ENCODE data around the gene NDUFAF8.

NDUFAF8 gene

DNA sequence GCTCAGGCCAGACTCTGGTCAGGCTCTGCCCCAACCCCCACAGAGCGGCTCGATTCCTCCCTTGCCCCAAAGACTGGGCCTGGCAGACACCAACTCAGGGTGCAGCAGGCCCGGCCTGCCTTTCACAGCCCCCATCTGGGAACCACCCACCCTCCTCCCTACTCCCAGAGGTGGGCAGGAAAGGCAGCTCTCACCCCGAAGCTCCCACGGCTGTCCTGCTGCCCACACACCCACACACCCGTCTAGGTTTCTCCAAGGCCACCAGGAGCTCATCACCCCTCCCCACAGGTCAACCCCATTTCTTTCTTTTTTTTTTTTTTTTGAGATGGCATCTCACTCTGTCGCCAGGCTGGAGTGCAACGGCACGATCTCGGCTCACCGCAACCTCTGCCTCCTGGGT, 20.1 kb upstream of the NDUFAF8 start:
- no peak overlapping the region for H3K4me3 ChIP-seq (ENCODE audit: low read depth, low read length)
- TF ChIP-seq, protein P1, sequence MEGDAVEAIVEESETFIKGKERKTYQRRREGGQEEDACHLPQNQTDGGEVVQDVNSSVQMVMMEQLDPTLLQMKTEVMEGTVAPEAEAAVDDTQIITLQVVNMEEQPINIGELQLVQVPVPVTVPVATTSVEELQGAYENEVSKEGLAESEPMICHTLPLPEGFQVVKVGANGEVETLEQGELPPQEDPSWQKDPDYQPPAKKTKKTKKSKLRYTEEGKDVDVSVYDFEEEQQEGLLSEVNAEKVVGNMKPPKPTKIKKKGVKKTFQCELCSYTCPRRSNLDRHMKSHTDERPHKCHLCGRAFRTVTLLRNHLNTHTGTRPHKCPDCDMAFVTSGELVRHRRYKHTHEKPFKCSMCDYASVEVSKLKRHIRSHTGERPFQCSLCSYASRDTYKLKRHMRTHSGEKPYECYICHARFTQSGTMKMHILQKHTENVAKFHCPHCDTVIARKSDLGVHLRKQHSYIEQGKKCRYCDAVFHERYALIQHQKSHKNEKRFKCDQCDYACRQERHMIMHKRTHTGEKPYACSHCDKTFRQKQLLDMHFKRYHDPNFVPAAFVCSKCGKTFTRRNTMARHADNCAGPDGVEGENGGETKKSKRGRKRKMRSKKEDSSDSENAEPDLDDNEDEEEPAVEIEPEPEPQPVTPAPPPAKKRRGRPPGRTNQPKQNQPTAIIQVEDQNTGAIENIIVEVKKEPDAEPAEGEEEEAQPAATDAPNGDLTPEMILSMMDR (IDR thresholded peaks at IDR 0.05; ENCODE audit: borderline replicate concordance, insufficient read depth, low read depth, low read length): no peak

DNA sequence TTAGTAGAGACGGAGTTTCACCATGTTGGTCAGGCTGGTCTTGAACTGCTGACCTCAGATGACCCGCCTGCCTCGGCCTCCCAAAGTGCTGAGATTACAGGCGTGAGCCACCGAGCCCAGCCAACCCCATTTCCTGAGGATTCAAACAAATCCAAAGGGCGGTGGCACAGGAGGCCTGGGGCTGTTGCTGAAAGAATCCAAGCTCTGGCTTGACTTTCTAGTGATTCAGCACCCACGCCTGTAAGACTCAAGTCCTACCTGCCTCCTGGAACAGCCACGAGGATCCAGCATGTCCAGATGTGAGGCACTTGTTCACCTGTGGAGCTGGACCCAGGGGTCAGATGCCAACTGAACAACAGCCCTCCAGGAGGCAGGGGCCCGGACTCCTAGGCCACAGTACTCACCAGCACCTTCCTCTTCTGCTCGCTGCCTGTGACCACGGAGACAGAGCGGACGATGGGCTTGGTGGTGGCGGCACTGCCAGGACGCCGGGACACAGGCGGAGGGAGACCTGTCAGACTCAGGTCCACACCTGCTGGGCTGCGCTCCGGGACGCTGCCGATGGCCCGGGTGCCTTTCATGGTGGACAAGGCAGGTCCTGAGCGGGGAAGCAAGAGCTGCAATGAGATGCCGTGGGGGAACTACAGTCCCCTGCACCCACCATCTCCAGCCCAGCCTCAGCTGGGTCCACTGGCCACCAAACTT, 19.5 kb upstream of the NDUFAF8 start:
- no peak overlapping the region for H3K4me3 ChIP-seq (ENCODE audit: low read depth, low read length)
- TF ChIP-seq, protein P1 (IDR thresholded peaks at IDR 0.05; ENCODE audit: borderline replicate concordance, insufficient read depth, low read depth, low read length): no peak

DNA sequence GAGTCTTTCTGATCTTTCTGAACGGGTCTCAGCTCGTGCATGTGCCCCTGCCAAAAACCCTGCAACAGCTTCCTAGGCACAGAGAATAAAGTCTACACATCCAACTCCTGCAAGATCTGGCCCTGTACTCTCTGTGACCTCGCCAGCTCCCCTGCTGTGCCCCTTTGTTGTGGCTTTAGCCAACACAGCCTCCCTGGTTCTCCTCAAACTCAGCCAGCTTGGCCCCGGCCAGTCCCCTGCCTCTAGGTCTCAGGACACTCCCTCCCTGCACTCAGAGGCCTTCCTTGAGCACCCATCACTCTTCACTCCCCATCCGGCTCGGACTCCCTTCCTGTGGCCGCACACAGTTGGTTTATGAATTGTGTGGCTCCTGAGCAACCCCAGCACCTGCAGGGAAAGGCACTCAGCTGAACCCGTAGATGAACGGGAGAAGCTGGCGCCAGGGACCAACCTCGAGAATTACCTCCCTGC, 17.7 kb upstream of the NDUFAF8 start:
- TF ChIP-seq, protein P1 (IDR thresholded peaks at IDR 0.05; ENCODE audit: borderline replicate concordance, insufficient read depth, low read depth, low read length): no peak
- no peak overlapping the region for H3K4me3 ChIP-seq (ENCODE audit: low read depth, low read length)

DNA sequence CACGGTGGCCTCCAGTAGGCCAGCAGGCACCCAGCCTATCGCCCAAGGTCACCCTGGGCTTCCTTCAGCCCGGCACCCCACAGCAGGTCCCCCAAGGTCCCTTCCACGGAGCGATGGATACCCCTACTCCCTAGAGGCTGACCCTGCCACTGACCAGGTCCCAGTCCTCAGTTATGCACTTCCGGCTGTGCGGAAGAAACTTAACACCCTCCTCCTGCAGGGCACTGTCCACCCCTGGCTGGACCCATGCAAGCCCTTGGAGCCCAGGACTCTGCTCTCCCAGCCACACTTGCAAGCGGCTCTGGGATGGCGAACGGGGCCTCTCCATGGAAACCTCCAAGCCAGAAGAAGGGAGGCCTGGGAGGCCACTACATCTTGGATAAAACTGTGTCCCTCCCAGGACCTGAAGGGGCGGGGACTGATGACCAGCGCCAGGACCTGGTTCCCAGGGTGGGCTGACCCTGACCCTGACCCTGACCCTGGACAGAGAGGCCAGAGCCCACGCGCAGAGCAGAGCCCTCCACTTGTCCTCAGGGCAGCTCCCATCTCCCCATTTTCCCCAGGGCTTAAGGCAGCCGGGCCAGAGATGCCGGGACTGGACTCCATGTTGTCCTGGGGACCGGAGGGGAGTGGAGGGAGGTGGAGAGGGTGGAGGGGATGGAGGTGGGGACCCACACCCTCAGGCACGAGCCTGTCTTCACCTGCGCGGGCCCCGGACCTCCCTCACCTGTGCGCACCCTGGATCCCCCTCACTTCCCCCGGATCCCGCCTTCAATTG, 17.1 kb upstream of the NDUFAF8 start:
- TF ChIP-seq, protein P1 (IDR thresholded peaks at IDR 0.05; ENCODE audit: borderline replicate concordance, insufficient read depth, low read depth, low read length): no peak
- H3K4me3 ChIP-seq (ENCODE audit: low read depth, low read length): peak overlapping the region; percentile 68

DNA sequence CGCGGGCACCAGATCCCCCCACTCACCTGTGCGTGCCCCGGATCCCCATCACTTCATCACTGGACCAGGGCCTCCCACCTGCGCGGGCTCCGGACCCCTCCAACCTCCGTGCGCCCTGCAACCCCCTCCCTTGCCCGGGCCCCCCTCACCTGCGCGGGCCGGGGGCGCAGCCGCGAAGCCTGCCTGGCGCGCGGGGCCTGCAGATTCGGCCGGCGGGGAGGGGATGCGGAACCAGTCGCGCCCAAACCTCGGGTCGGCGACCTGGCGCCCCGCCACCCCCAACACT, 16.6 kb upstream of the NDUFAF8 start:
- TF ChIP-seq, protein P1 (IDR thresholded peaks at IDR 0.05; ENCODE audit: borderline replicate concordance, insufficient read depth, low read depth, low read length): no peak
- peak overlapping the region; percentile 68 for H3K4me3 ChIP-seq (ENCODE audit: low read depth, low read length)

DNA sequence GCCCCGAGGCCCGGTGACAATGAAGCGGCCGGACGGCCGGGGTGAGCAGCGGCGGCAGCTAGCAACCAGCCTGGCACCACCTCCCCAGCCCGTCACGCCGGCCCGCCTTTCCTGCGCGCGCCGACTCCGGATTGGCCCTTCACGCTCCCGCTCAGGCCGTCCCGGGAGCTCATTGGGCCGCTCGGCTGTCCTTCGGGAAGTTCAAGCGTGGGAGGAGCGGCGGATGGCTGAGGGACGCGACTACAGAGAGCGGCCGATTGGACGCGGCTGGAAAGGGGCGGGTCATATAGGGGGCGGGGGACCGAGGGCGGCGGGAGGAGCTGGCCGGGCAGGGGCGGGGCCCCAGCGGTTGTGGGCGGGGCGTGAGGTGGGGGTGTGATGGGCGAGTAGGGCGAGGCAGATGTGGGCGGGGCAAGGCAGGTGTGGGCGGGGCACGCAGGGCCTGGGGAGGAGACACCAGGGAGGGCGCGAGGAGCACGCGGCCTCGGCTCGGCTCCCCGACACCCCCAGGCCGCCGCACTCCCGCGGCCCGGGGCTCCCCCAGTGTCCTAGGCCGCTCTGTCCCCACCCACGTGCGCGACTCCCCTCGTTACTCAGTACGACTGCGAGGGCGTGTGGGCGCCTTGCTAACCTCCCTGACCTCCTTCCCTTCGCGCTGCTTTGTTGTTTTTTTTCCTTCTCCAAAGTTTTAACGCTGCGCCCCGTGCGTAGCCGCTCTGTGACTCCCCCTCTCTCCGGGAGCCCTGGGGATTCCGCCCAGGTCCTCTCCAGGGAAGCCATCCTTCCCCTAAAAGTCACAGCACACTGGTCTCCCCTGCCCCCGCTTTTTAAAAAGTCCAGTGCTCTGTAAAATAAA, 16.0 kb upstream of the NDUFAF8 start, which contains the start of gene CEP131:
CEP131 (minus strand) TSS at position 60 of the 856 bp plus-strand sequence. CDS start 2,909 bp downstream, outside the sequence.
- H3K4me3 ChIP-seq (ENCODE audit: low read depth, low read length): peak within 1 kb of the TSS; percentile 68
- TF ChIP-seq, protein P1 (IDR thresholded peaks at IDR 0.05; ENCODE audit: borderline replicate concordance, insufficient read depth, low read depth, low read length): no peak
